ENCODE results near the gene ISX.
"Not testable (repeated sequence)": the region's sequence is repeated elsewhere in the genome, so short reads cannot be mapped to it uniquely, and the experiment has no call there.

Gene ISX

GRCh38 chr22:35065796-35066218, at the start of gene ISX:
Gene ISX (plus strand): TSS chr22:35066158. CDS start chr22:35067088, 930 bp downstream.
- no peak for DNase-seq

DNA sequence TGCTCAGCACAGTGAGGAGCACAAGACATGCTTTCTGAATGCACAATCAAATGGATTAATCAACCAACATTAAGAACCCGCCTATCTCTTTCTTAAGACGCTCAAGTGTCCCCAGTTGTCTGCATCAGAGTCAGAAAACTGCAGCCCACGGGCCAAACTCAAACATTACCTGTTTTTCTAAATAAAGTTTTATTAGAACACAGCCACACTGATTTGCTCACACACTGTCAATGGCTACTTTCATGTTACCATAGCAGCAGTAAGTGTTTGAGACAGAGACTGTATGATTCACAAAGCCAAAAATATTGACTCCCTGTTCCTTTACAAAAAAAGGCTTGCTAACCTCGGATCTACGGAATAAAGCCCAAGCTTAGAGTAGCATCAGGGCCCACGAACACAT, 49.0 kb upstream of the ISX start:
- no peak for DNase-seq

DNA sequence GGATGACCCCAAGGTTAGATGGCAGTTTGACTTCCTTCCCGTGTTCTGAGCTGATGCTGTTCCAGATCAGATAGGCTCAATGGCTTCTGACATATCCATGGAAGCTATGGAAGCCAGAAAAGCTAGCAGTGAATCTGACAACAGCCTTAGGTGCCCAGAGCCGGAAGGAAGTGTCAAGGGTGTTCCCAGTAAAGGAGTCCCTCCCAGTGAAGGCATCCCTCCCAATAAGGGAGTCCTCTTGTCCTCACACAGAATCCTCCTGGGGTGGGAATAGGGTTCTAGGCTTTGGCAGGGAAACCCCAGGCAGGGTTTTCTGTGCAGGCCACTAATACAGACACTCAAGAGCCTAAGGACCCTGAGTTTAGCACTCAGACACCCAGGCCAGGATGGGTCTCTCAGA, 47.0 kb upstream of the ISX start:
- DNase-seq: no peak

GRCh38 chr22:35020517-35020916, 45.4 kb upstream of the ISX start:
- DNase-seq: no peak

- DNase-seq: no peak
These were observed 44.8 kb upstream of the ISX start for GRCh38 chr22:35021161-35021560.

DNA sequence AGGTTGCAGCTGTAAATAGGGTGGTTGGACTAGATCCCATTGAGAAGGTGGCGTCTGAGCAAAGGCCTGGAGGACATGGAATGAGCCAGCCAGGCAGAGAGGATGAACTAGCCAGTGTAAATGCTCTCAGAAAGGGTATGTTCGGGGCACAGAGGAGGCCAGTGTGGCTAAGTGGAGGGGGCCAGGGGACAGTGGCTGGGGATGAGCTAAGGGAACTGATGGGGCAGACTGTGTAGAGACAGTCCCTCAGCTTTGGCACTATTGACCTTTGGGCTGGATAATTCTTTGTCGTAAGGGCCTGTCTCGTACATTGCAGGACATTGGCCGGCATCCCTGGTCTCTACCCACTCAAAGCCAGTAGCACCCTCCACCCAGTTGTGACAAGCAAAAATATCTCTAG, 43.7 kb upstream of the ISX start:
- no peak for DNase-seq

GRCh38 chr22:35023692-35024363, 42.1 kb upstream of the ISX start:
- peak; percentile 50 for DNase-seq

- DNase-seq: no peak
These were observed 41.6 kb upstream of the ISX start for GRCh38 chr22:35024364-35024692.

- not testable (repeated sequence) for DNase-seq
These were observed 35.8 kb upstream of the ISX start for GRCh38 chr22:35030112-35030511.

DNA sequence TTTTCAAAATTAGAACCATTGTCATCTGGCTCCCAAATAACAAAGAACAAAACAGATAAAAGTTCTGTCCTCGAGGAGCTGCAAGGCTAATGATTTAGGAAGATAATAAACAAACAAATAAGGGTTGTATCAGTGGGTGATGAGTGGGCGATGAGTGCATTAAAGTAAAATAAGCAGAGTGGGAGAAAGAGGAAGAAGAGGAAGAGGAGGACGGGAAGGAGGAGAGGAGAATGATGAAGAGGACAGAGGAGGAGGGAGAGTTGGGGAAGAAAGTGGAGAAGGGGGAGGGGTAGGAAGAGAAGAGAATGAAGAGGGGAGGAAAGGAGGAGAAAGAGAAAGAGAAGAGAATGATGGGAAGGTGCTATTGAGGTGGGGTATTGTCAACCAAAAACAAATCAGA, 33.4 kb upstream of the ISX start:
- DNase-seq: no peak

- no peak for DNase-seq
These were observed 32.2 kb upstream of the ISX start for GRCh38 chr22:35033635-35034296.

- no peak for DNase-seq
These were observed 31.0 kb upstream of the ISX start for GRCh38 chr22:35034963-35035362.

DNA sequence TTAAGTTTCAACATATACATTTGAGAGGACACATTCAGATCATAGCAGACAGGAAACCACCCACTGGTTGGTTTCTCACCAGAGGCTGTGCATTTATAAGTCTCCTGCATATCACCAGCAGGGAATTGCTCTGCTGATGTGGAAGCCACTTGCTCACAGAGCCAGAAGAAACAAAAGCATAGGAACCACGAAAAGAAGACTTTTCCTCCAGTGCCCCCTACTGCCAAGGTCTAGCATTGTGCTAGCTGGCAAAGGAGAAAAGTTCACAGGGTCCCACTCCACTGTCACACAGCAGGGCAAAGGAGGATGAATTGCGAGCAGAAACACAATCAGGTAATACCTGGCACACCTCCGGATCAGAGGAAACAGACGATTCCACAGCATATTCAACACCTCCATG, 28.9 kb upstream of the ISX start:
- no peak for DNase-seq

GRCh38 chr22:35039625-35040024, 26.3 kb upstream of the ISX start:
- DNase-seq: no peak

- DNase-seq: no peak
These were observed 22.6 kb upstream of the ISX start for GRCh38 chr22:35043252-35043933.

DNA sequence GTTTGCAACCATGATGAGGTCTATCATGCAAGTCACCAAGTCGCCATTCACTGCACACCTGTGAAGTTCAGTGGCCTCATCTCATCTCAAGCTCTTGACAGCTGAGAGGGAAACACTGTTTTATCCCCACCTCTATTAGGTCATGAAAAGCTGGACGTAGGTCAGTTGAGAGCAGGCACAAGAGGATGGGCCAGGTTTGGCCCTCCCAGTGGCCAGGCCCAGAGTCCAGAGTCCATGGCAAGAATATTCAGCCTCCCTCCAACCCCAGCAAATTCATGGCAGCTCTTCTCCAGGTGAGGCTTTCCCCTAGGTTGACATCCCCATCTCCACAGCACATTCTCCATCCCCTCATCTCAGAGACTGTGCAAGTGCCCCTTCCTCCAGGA, 22.0 kb upstream of the ISX start:
- DNase-seq: no peak

DNA sequence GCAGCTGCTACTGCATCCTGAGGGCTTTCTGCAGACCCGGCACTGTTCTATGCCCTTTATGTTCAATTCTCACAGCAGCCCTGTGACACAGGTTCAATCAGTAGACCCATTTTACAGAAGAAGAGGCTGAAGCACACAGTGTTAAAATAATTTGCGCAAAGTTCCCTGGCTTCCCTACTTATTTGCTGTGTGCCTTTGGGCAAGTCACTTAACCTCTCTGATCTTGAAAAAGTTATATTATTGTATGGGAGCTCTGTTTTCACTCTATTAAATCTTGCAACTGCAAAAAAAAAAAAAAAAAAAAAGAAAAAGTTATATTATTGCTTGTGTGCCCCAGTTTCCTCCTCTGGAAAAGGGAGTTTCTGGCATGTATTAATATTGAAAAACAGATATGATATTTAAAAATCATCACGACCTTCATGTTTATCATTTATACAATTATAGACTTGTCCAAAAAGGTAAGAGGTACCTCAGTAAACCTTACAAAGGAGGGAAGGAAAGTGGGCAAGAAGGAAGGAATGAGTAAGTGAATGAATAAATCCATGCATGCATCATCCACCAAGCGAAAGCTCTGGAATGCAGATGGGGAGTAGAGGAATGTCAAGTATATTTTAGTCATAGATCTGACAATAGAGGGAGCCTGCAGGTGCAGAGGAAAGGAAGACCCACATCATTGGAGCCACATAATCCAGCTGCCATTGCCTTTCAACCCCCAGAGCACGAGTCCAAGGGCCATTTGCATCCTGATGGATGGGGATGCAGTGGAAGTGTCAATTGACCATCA, 21.2 kb upstream of the ISX start:
- no peak for DNase-seq

DNA sequence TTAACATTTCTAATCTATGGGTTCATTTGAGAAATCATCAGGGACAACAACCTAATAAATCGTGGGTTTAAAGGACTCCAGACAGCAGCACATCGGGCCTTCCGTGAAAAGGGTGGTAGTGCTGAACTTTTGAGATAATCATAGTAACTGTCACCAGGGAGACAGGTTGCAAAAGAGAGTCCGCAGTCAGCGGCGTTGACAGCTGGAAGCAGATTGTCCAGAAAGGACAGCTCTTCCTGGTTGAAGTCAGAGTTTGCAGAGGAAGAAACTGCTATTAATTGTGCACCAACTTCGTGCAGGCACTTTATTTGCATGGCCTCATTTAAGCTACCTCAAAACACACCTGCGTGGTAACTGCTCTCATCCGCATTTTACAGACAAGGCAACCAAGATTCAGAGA, 20.5 kb upstream of the ISX start:
- no peak for DNase-seq

- no peak for DNase-seq
These were observed 19.1 kb upstream of the ISX start for GRCh38 chr22:35046744-35047462.

DNA sequence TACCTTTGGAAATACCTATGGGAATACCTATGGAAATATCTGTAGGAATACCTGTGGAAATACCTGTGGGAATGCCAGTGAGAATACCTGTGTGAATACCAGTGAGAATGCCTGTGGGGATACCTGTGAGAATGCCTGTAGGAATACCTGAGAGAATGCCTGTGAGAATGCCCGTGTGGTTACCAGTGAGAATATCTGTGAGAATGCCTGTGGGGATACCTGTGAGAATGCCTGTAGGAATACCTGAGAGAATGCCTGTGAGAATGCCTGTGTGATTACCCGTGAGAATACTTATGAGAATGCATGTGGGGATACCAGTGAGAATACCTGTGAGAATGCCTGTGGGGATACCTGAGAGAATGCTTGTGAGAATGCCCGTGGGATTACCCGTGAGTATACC, 15.9 kb upstream of the ISX start:
- DNase-seq: not testable (repeated sequence)

DNA sequence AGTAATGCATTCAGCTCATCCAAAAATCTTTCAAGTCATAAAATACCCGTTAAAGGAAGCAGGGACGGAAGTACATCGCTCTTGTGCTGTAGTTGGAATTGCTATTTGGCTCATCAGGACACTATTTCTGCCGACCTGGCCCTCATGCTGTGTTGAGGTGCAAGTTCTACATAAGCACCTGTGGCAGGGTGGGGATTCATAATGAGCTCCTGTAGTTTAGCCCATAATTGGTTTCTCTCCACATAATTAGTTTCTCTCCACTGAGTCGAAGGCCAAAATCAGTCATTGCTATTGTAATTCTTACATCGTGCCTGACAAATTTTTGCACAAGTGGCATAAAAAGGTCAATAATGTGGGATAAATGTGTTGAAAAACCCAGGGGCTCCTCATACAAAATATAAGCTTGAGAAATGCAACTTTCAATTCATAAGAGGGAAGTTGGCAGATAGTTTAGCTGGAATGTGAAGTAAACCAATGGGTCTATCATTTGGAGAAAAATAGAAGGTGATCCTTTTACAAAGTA, 14.9 kb upstream of the ISX start:
- no peak for DNase-seq

DNA sequence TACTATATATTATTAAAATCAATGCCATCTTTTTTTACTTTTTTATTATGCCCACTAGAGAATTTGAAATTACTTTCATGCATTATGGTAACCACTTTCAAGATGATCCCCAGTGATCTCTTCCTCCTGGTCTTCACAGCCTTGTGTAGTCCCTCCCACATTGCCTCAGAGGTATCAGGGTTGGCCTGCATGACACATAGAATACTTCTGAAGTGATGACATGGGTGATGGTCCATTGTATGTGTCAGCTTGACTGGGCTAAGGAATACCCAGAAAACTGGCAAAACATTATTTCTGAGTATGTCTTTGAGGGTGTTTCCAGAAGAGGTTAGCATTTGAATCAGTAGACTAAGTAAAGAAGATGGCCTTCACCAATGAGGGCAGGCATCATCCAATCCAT, 14.2 kb upstream of the ISX start:
- DNase-seq: no peak

Measured in 8988T (cell line).